GM19099 (cell line): ENCODE results near the gene RTN4RL1.

ENCODE experiments used
- POLR2A ChIP-seq: IDR thresholded peaks from 3 replicates; pipeline ENCODE4 v1.6.1; 2011; ENCODE audit warnings: low read depth; ENCODE audit not compliant: insufficient read length; ENCODE audit errors: extremely low read depth

Gene RTN4RL1

DNA sequence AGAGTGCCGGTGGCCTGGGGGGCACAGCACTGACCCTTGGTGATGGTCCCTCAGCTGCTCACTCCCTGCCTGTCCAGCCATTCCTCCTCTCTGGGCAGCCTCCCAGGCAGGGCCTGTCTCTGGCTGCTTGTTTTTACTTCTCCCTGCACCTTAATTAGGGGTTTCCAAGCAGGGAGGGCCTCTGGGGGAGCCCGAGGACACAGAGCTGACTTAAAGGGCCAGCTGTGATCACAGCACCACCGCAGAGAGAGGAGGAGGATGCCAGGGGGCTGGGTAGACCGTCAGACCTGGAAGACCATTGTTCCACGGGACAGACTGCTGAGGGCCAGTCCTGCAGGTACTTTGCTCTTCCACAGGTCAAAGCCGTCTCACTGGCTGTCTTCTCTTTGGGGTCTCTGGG is 3.6 kb upstream of the RTN4RL1 start:
- TF ChIP-seq POLR2A, result no peak

DNA sequence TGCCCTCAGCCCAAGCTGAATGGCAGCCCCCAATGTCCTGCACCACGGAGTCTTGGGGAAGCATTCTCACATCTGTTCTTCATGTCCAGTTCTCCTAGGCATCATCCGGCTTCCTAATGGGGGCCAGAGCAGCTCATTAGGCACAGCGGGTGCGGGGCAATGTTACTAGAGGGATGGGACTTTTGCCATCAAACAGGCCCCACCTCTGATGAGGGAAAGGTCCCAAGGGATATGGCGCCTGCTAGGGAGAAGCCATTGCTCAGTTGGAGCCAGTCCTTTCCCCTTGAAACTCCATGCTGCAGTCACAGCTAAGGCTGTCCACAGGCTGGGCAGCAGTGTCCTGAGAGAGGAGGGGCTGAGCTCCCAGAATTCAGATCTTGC is 3.1 kb upstream of the RTN4RL1 start:
- no peak for TF ChIP-seq POLR2A

GRCh38 chr17:2027528-2028233 is 2.5 kb upstream of the RTN4RL1 start:
- TF ChIP-seq POLR2A, result no peak

- no peak for TF ChIP-seq POLR2A
Measured at GRCh38 chr17:2025622-2026309, 632 bp upstream of the RTN4RL1 start.

GRCh38 chr17:2024572-2025219 is 438 bp downstream of the RTN4RL1 start:
- TF ChIP-seq POLR2A, result no peak

DNA sequence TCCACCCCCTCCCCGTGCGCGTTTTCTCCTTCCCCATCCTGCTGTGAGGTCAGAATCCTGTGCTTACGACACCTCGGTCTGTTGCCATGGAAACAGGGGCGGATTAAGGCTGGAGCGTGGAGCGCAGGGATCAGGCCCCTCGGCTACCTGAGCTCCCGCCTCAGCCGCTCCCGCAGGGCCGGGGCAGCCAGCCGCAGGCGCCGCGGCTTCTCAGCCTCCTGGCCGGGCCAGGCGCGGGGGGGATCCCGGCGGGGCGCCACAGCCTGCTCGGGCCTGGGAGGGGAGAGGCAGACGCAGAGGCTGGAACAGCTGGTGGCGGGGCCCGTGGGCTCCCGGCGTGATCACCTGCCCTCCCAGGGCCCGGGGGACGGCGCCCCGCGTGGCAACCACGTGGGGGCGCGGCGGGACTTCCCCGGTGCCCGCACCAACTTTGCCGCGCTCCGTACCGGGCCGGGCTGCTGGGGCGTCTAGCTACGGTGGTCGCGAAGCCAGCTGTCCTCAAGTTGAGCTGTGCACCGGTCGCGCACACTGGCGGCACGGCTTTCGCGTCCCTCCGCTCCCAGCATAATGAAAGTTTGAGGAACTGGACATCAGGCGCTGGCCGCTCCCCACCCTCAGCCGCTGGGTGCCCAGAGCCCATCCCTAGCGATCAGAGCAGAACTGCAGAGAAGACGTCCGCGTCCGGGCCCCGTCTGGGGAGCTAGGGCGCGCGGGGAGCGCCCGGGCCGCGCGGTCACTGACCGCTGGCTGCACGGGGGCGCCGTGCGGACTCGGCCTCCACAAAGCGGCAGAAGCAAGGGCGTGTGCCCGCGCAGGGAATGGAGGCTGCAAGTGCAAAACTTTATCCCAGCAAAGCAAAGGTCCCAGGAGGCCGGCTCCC is 1.2 kb downstream of the RTN4RL1 start:
- no peak for TF ChIP-seq POLR2A

- no peak for TF ChIP-seq POLR2A
Measured at GRCh38 chr17:2023256-2023655, 1.9 kb downstream of the RTN4RL1 start.

GRCh38 chr17:2022647-2023240 is 2.4 kb downstream of the RTN4RL1 start:
- no peak for TF ChIP-seq POLR2A

- no peak for TF ChIP-seq POLR2A
Measured at GRCh38 chr17:2020721-2021120, 4.4 kb downstream of the RTN4RL1 start.

- no peak for TF ChIP-seq POLR2A
Measured at GRCh38 chr17:2019723-2020122, 5.4 kb downstream of the RTN4RL1 start.

DNA sequence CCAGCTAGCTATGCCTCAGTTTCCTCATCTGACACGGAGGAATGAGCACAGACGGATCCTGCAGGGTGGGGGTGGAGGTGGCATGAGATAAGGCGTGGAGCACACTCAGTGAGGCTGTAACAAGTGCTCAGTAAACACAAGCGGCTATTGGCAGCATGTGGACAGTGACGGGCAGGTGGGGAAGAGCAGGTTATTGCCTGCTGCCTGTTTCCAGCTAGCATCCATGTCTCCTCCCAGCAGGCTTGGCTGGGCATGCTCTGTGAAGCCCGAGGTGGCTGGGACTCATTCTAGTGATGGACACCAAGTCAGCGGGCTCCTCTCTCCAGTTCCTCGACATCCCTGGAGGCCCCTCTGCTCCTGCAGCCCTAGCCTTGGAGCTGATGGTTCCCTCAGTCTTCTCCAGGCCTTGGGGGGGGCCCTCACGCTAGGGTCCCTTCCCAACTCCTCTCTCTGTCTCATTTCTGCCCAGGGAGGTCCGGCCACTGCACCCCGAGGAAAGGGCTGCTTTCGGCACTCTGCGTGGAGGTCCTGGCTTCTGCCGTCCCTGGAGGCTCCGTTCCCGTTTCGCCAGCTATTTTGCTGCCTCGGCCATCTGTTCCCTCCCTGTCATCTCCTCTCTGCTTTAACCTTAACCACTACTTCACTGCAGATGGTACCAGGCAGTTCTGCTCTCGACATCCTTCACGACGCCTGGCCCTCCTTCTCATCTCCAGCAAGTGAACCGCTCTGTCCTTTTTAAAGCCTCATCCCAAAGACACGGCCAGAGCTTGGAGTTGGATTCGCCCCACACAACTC is 6.2 kb downstream of the RTN4RL1 start:
- TF ChIP-seq POLR2A, result no peak

DNA sequence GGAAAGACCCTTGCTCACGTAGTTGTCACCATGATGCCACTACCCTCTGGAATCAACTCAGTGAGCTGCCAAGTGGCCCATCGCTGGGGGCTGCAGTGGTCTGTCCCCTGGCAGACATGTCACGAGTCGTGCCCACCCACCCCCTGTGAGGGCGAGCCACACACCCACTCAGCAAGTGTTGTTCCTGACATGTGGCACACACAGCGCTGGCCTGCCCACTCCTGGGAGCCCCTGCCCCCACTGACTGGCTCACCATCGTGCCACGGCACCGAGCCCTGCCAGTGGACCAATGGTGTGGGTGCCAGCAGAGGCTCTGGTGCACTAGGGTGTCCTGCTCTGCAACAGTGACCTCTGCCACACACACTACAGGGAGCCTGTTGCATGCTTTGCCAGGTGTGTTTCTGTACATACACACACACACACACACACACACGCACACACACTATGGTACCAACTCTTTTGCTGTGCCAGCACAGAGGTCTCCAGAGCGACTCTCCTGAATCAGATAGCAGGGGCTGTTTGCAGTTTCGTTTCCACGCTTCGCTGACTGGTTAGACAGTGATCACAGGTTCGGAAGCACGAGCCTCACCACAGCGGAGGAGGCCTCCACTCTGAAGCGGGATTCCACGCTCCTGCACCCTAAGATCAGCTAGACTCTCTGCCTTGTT is 7.7 kb downstream of the RTN4RL1 start:
- TF ChIP-seq POLR2A, result no peak

GRCh38 chr17:2016494-2016893 is 8.6 kb downstream of the RTN4RL1 start:
- no peak for TF ChIP-seq POLR2A
